WTC11 (cell line): Measurements from ENCODE around the gene SOX6.

Source experiments
- AFF4 ChIP-seq: sonication (generic); formaldehyde crosslinking; IDR thresholded peaks from 2 replicates; pipeline ENCODE4 v1.8.1; 2023; ENCODE audit warnings: mild to moderate bottlenecking, missing genetic modification reagents, borderline replicate concordance
- ELF4 ChIP-seq: sonication (generic); formaldehyde crosslinking; IDR thresholded peaks from 2 replicates; pipeline ENCODE4 v1.8.1; 2022; ENCODE audit warnings: low read depth, mild to moderate bottlenecking, moderate library complexity, missing genetic modification reagents
- SMAD4 ChIP-seq: sonication (generic); formaldehyde crosslinking; IDR thresholded peaks from 2 replicates; pipeline ENCODE4 v1.8.0; 2022; ENCODE audit warnings: mild to moderate bottlenecking, missing genetic modification reagents
- TF ChIP-seq, protein P1 (sequence below): fragments of 200-600 bp; IDR thresholded peaks from 2 replicates; pipeline ENCODE4 v1.8.0; 2022; ENCODE audit warnings: antibody characterized with exemption

- no peak for TF ChIP-seq ELF4 (CRISPR knock-in tag)
- TF ChIP-seq, protein P1, sequence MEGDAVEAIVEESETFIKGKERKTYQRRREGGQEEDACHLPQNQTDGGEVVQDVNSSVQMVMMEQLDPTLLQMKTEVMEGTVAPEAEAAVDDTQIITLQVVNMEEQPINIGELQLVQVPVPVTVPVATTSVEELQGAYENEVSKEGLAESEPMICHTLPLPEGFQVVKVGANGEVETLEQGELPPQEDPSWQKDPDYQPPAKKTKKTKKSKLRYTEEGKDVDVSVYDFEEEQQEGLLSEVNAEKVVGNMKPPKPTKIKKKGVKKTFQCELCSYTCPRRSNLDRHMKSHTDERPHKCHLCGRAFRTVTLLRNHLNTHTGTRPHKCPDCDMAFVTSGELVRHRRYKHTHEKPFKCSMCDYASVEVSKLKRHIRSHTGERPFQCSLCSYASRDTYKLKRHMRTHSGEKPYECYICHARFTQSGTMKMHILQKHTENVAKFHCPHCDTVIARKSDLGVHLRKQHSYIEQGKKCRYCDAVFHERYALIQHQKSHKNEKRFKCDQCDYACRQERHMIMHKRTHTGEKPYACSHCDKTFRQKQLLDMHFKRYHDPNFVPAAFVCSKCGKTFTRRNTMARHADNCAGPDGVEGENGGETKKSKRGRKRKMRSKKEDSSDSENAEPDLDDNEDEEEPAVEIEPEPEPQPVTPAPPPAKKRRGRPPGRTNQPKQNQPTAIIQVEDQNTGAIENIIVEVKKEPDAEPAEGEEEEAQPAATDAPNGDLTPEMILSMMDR, result no peak
- TF ChIP-seq AFF4 (CRISPR knock-in tag), result no peak
- TF ChIP-seq SMAD4 (CRISPR knock-in tag), result no peak
Observed at GRCh38 chr11:16286095-16286494, 70.3 kb downstream of the SOX6 start.
